H9 (cell line): ENCODE data around the gene C2orf92. TPM values are rescaled to one million over a fixed set of nuclear protein-coding genes. Genes with fewer than 3 reads are reported as not detected.
"Not testable (repeated sequence)": the region's sequence is repeated elsewhere in the genome, so short reads cannot be mapped to it uniquely, and the experiment has no call there.

ENCODE experiments used
- DNase-seq: peaks from one replicate; pipeline ENCODE4 v3.0.0-alpha.2; 2017
- H2AFZ ChIP-seq: one replicate; pipeline ENCODE4 v1.6.1; 2013; ENCODE audit warnings: mild to moderate bottlenecking, low read length, control low read depth, moderate library complexity
- H2AK5ac ChIP-seq: 2 replicates; pipeline ENCODE4 v1.6.1; 2013; ENCODE audit warnings: low read length, control low read depth, mixed read lengths; ENCODE audit not compliant: insufficient read length
- H2BK120ac ChIP-seq: one replicate; pipeline ENCODE4 v1.6.1; 2013; ENCODE audit warnings: low read depth, mild to moderate bottlenecking, low read length, control low read depth, inconsistent platforms; ENCODE audit not compliant: poor library complexity, severe bottlenecking
- H2BK12ac ChIP-seq: 2 replicates; pipeline ENCODE4 v1.6.1; 2013; ENCODE audit warnings: low read length, control low read depth, mixed read lengths, low read depth; ENCODE audit not compliant: insufficient read length
- H2BK15ac ChIP-seq: 2 replicates; pipeline ENCODE4 v1.6.1; 2013; ENCODE audit warnings: low read depth, low read length, control low read depth
- H2BK20ac ChIP-seq: one replicate; pipeline ENCODE4 v1.6.1; 2013; ENCODE audit warnings: low read depth, mild to moderate bottlenecking, low read length, control low read depth, inconsistent platforms; ENCODE audit not compliant: poor library complexity, severe bottlenecking
- H2BK5ac ChIP-seq: 2 replicates; pipeline ENCODE4 v1.6.1; 2013; ENCODE audit warnings: low read length, control low read depth, mixed read lengths; ENCODE audit not compliant: insufficient read length
- H3K14ac ChIP-seq: 2 replicates; pipeline ENCODE4 v1.6.1; 2013; ENCODE audit warnings: low read length, control low read depth; ENCODE audit not compliant: insufficient read depth
- H3K18ac ChIP-seq: 2 replicates; pipeline ENCODE4 v1.6.1; 2013; ENCODE audit warnings: low read depth, mild to moderate bottlenecking, mixed read lengths, low read length, control low read depth; ENCODE audit not compliant: insufficient read length
- H3K23ac ChIP-seq: 2 replicates; pipeline ENCODE4 v1.6.1; 2013; ENCODE audit warnings: low read length, control low read depth, mixed read lengths, low read depth; ENCODE audit not compliant: insufficient read length
- H3K23me2 ChIP-seq: 2 replicates; pipeline ENCODE4 v1.6.1; 2013; ENCODE audit warnings: low read depth, mild to moderate bottlenecking, mixed read lengths, low read length, control low read depth; ENCODE audit not compliant: insufficient read length, poor library complexity, severe bottlenecking
- H3K27ac ChIP-seq: 2 replicates; pipeline ENCODE4 v1.5.1; 2013; ENCODE audit warnings: low read length, control low read depth, mixed read lengths, low read depth; ENCODE audit not compliant: insufficient read length
- H3K27me3 ChIP-seq: 2 replicates; pipeline ENCODE4 v1.6.1; 2013; ENCODE audit warnings: low read length, control low read depth, inconsistent platforms; ENCODE audit not compliant: insufficient read depth
- H3K4ac ChIP-seq: 2 replicates; pipeline ENCODE4 v1.6.1; 2013; ENCODE audit warnings: low read depth, mild to moderate bottlenecking, control low read depth, inconsistent platforms, low read length, moderate library complexity
- H3K4me1 ChIP-seq: 2 replicates; pipeline ENCODE4 v1.6.1; 2013; ENCODE audit warnings: low read length, control low read depth, inconsistent platforms; ENCODE audit not compliant: insufficient read depth
- H3K4me2 ChIP-seq: 2 replicates; pipeline ENCODE4 v1.6.1; 2013; ENCODE audit warnings: low read length, control low read depth, mixed read lengths; ENCODE audit not compliant: insufficient read length, insufficient read depth
- H3K56ac ChIP-seq: 2 replicates; pipeline ENCODE4 v1.6.1; 2013; ENCODE audit warnings: low read depth, mild to moderate bottlenecking, mixed read lengths, low read length, control low read depth; ENCODE audit not compliant: insufficient read length
- H3K79me1 ChIP-seq: 2 replicates; pipeline ENCODE4 v1.6.1; 2013; ENCODE audit warnings: low read depth, mild to moderate bottlenecking, moderate library complexity, low read length, control low read depth, inconsistent platforms; ENCODE audit not compliant: insufficient read depth, poor library complexity, severe bottlenecking
- H3K79me2 ChIP-seq: 2 replicates; pipeline ENCODE4 v1.6.1; 2013; ENCODE audit warnings: low read length, control low read depth, inconsistent platforms; ENCODE audit not compliant: insufficient read depth
- H3K9ac ChIP-seq: 2 replicates; pipeline ENCODE4 v1.6.1; 2013; ENCODE audit warnings: low read length, control low read depth, mixed read lengths; ENCODE audit not compliant: insufficient read length; ENCODE audit errors: extremely low read depth
- H3K9me3 ChIP-seq: one replicate; pipeline ENCODE4 v1.6.1; 2013; ENCODE audit warnings: low read depth, low read length, inconsistent platforms; ENCODE audit not compliant: control insufficient read depth
- H3T11ph ChIP-seq: one replicate; pipeline ENCODE4 v1.6.1; 2013; ENCODE audit warnings: mild to moderate bottlenecking, low read length, control low read depth, inconsistent platforms
- H4K20me1 ChIP-seq: one replicate; pipeline ENCODE4 v1.6.1; 2013; ENCODE audit not compliant: control insufficient read depth, insufficient read length, insufficient read depth
- H4K5ac ChIP-seq: 2 replicates; pipeline ENCODE4 v1.6.1; 2013; ENCODE audit warnings: low read depth, mild to moderate bottlenecking, mixed read lengths, low read length, control low read depth; ENCODE audit not compliant: insufficient read length
- H4K8ac ChIP-seq: replicated peaks from 2 replicates; pipeline ENCODE4 v1.6.1; 2013; ENCODE audit warnings: low read length, control low read depth, mixed read lengths, low read depth; ENCODE audit not compliant: insufficient read length
- H4K91ac ChIP-seq: 2 replicates; pipeline ENCODE4 v1.6.1; 2013; ENCODE audit warnings: low read depth, mild to moderate bottlenecking, moderate library complexity, mixed read lengths, low read length, control low read depth; ENCODE audit not compliant: insufficient read length
- H3K27ac Mint-ChIP-seq, 3 experiments: 2 replicates in 2 of 3; 3 replicates in 1 of 3; pipeline ENCODE4 v1.8.0; 2020 to 2021; ENCODE audit warnings: mixed read lengths in 3 of 3, mild to moderate bottlenecking in 1 of 3, moderate library complexity in 1 of 3
- H3K27me3 Mint-ChIP-seq: 2 replicates; pipeline ENCODE4 v1.8.0; 2021; ENCODE audit warnings: low read depth, mild to moderate bottlenecking, moderate library complexity, mixed read lengths
- H3K36me3 Mint-ChIP-seq, 3 experiments: 2 replicates in 2 of 3; 3 replicates in 1 of 3; pipeline ENCODE4 v1.8.0; 2020 to 2021; ENCODE audit warnings: low read depth in 3 of 3, mixed read lengths in 3 of 3; ENCODE audit not compliant: insufficient read depth in 1 of 3
- H3K4me1 Mint-ChIP-seq, 2 experiments: 2 replicates each; pipeline ENCODE4 v1.8.0; 2020; ENCODE audit warnings: mixed read lengths in 2 of 2
- H3K4me3 Mint-ChIP-seq, 2 experiments: 2 replicates in 1 of 2; 3 replicates in 1 of 2; pipeline ENCODE4 v1.8.0; 2020 to 2021; ENCODE audit warnings: mild to moderate bottlenecking in 2 of 2, mixed read lengths in 2 of 2, moderate library complexity in 1 of 2
- H3K9me3 Mint-ChIP-seq, 2 experiments: 2 replicates in 1 of 2; 3 replicates in 1 of 2; pipeline ENCODE4 v1.8.0; 2020; ENCODE audit warnings: mild to moderate bottlenecking in 2 of 2, mixed read lengths in 2 of 2, moderate library complexity in 1 of 2
- WGBS: extraction: QIAGEN DNeasy Blood & Tissue Kit; methylation state at CpG from one replicate; pipeline ENCODE4 v1.1.7; 2013; ENCODE audit warnings: missing lambda C conversion rate, low lambda C conversion rate, mixed read lengths; ENCODE audit not compliant: insufficient read length; ENCODE audit errors: extremely low coverage; 5-methylcytosine and 5-hydroxymethylcytosine counted together
- total RNA-seq: library from RNA; stranded (reverse); gene quantifications from 2 replicates; pipeline ENCODE4 v1.2.1, GENCODE V29; 2021
- TF ChIP-seq, protein P1 (sequence below): fragments of 200-600 bp; sonication (generic); conservative IDR thresholded peaks from 3 replicates; pipeline ENCODE4 v1.8.0; 2021; ENCODE audit warnings: antibody characterized with exemption, mild to moderate bottlenecking

The C2orf92 gene
- total RNA-seq, 1 experiment from 2014 or later, result 7.3 TPM

DNA sequence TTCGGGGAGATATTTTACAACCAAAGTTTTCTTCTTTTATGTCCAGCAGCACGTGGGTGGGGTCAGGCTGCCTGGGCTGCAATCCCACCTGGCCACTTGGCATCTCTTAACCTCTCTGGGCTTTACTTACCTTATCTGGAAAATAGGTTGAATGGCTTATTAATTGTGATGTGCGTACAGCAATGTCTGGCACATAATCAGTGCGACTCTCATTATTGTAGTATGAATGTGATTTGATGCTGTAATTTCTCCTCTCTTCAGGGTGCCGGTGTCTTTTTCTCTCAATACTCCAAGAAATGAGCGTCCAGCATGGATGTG lies 41.8 kb downstream of the C2orf92 start:
- H3K56ac ChIP-seq, result no peak overlapping the region
- no peaks in the 10 kb centered on the region for H4K20me1 ChIP-seq
- H3K27ac Mint-ChIP-seq, result no peak overlapping the region; a peak in 1 of 7 replicates
- no peak overlapping the region for H3K14ac ChIP-seq
- no peak overlapping the region for H4K91ac ChIP-seq
- no peak overlapping the region for H2BK120ac ChIP-seq
- no peak overlapping the region for H3T11ph ChIP-seq
- H3K4ac ChIP-seq, result no peak overlapping the region
- H2AFZ ChIP-seq, result no peak overlapping the region
- no peaks in the 10 kb centered on the region for H3K79me2 ChIP-seq
- no peak overlapping the region for H2BK20ac ChIP-seq
- no peaks in the 10 kb centered on the region for H3K79me1 ChIP-seq
- no peak overlapping the region for H2AK5ac ChIP-seq
- no peak overlapping the region for H3K9ac ChIP-seq
- no peaks in the 10 kb centered on the region for H3K23me2 ChIP-seq
- no CpG with 5 or more reads among the region's 6 CpGs for WGBS
- no peak for DNase-seq
- no peak overlapping the region for H3K4me2 ChIP-seq
- H3K27me3 Mint-ChIP-seq, result peaks cover 2% of the 10 kb centered on the region
- H4K5ac ChIP-seq, result no peak overlapping the region
- H4K8ac ChIP-seq, result no peak overlapping the region
- H3K4me3 Mint-ChIP-seq, result no peak overlapping the region
- TF ChIP-seq, protein P1, sequence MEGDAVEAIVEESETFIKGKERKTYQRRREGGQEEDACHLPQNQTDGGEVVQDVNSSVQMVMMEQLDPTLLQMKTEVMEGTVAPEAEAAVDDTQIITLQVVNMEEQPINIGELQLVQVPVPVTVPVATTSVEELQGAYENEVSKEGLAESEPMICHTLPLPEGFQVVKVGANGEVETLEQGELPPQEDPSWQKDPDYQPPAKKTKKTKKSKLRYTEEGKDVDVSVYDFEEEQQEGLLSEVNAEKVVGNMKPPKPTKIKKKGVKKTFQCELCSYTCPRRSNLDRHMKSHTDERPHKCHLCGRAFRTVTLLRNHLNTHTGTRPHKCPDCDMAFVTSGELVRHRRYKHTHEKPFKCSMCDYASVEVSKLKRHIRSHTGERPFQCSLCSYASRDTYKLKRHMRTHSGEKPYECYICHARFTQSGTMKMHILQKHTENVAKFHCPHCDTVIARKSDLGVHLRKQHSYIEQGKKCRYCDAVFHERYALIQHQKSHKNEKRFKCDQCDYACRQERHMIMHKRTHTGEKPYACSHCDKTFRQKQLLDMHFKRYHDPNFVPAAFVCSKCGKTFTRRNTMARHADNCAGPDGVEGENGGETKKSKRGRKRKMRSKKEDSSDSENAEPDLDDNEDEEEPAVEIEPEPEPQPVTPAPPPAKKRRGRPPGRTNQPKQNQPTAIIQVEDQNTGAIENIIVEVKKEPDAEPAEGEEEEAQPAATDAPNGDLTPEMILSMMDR, result no peak
- peaks cover 4 to 11% of the 10 kb centered on the region in 2 experiments for H3K4me1 Mint-ChIP-seq
- H3K9me3 Mint-ChIP-seq, result peaks cover 0 to 2% of the 10 kb centered on the region in 2 experiments; a peak in 2 of 5 replicates
- no peak overlapping the region for H2BK12ac ChIP-seq
- H3K9me3 ChIP-seq, result no peaks in the 10 kb centered on the region
- no peaks in the 10 kb centered on the region for H3K27me3 ChIP-seq
- no peaks in the 10 kb centered on the region for H3K4me1 ChIP-seq
- no peak overlapping the region for H2BK5ac ChIP-seq
- H3K23ac ChIP-seq, result no peak overlapping the region
- no peak overlapping the region for H3K18ac ChIP-seq
- no peak overlapping the region for H3K27ac ChIP-seq
- H3K36me3 Mint-ChIP-seq, result peaks cover 0 to 4% (median 0%) of the 10 kb centered on the region in 3 experiments; a peak in 3 of 7 replicates
- H2BK15ac ChIP-seq, result no peak overlapping the region

DNA sequence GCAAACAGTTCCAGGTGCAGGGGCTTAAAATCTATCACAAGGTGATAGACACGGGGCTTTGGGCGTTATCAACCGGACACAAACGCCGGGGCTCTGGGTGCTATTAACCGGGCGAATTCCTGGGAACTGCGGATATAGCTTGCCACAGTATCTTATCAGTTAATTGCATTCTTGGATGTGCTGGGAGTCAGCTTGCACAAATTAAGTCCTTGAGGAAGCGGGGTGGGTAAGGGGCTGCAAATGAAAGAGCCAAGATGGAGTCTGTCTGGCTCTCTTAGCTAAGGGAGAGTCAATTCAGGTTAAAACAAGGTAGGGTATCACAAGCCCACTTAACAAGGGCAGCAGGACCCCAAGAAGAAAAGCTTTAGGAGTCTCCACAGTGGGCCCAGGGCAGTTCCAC lies 42.7 kb downstream of the C2orf92 start:
- not testable (repeated sequence) for H3K14ac ChIP-seq

More for the DNA sequence above, 42.7 kb downstream of the C2orf92 start:
- not testable (repeated sequence) for H2AFZ ChIP-seq, H3K27ac ChIP-seq, H3T11ph ChIP-seq, H3K79me2 ChIP-seq, H3K4me3 Mint-ChIP-seq, H2BK15ac ChIP-seq, H3K4ac ChIP-seq, H3K18ac ChIP-seq, H3K9me3 ChIP-seq, H4K20me1 ChIP-seq, H2BK20ac ChIP-seq, H2BK5ac ChIP-seq, DNase-seq, H2BK120ac ChIP-seq, H3K56ac ChIP-seq, H3K9ac ChIP-seq, H3K23ac ChIP-seq, H3K4me1 ChIP-seq, H2AK5ac ChIP-seq, H3K27ac Mint-ChIP-seq, H3K23me2 ChIP-seq, H3K36me3 Mint-ChIP-seq, H3K27me3 Mint-ChIP-seq, H3K27me3 ChIP-seq, H4K5ac ChIP-seq, H4K91ac ChIP-seq, H3K4me2 ChIP-seq, H4K8ac ChIP-seq, H3K79me1 ChIP-seq, H3K9me3 Mint-ChIP-seq, H2BK12ac ChIP-seq
- WGBS, result no CpG with 5 or more reads among the region's 9 CpGs
- H3K4me1 Mint-ChIP-seq, result peaks cover 8 to 13% of the 10 kb centered on the region in 2 experiments
